Prostate gland (tissue), 2 donors: ENCODE results near the gene PIGU. TPM values are rescaled to one million over a fixed set of nuclear protein-coding genes. Genes with fewer than 3 reads are reported as not detected.

Experiments
- DNase-seq: peaks from one replicate; pipeline ENCODE4 v3.0.0-alpha.2; 2019; ENCODE audit warnings: low spot score
- H3K27ac ChIP-seq, 2 donors: fragments of 200-600 bp; sonication (generic); 2 replicates each; pipeline ENCODE4 v1.5.1; 2017 to 2019
- H3K27me3 ChIP-seq: fragments of 200-600 bp; sonication (generic); replicated peaks from 2 replicates; pipeline ENCODE4 v1.5.1; 2019; ENCODE audit not compliant: insufficient read depth
- H3K36me3 ChIP-seq, 2 donors: fragments of 200-600 bp; sonication (generic); 1 replicate in 1 of 2; 2 replicates in 1 of 2; pipeline versions ENCODE4 v1.5.1 to v1.8.1; 2017 to 2019
- H3K4me1 ChIP-seq: fragments of 200-600 bp; sonication (generic); replicated peaks from 2 replicates; pipeline ENCODE4 v1.5.1; 2019
- H3K4me3 ChIP-seq, 2 donors: fragments of 200-600 bp; sonication (generic); 2 replicates each; pipeline ENCODE4 v1.5.1; 2017 to 2019
- H3K9me3 ChIP-seq: fragments of 200-600 bp; sonication (generic); 2 replicates; pipeline ENCODE4 v1.5.1; 2017
- CTCF ChIP-seq, 4 experiments: fragments of 200-600 bp in 2 of 4; fragments of 450-650 bp in 2 of 4; sonication (generic) in 2 of 4; IDR thresholded peaks; 1 replicate in 3 of 4; 2 replicates in 1 of 4; pipeline ENCODE4 v1.5.1; 2016 to 2019; ENCODE audit warnings: antibody characterized with exemption in 4 of 4, mild to moderate bottlenecking in 2 of 4, moderate library complexity in 2 of 4
- POLR2A ChIP-seq: fragments of 450-650 bp; IDR thresholded peaks from one replicate; pipeline ENCODE4 v1.6.1; 2016; ENCODE audit warnings: antibody characterized with exemption, mild to moderate bottlenecking
- POLR2AphosphoS5 ChIP-seq: sonication (generic); formaldehyde crosslinking; IDR thresholded peaks from one replicate; pipeline ENCODE4 v1.6.1; 2017; ENCODE audit warnings: antibody characterized with exemption
- WGBS: methylation state at CpG from one replicate; pipeline ENCODE4 v1.1.5; 2018; 5-methylcytosine and 5-hydroxymethylcytosine counted together
- intact Hi-C: fragments of 100-400 bp; cut with DNase I; formaldehyde crosslinking; loops from one replicate; pipeline ENCODE4 v1.14.2; 2022
- total RNA-seq, 2 donors: library from RNA; depleted of rRNA; stranded (reverse); fragments of >200 nt; gene quantifications; one replicate each; pipeline ENCODE4 v1.1.0, GENCODE V29; 2016

Gene PIGU
- total RNA-seq, 2 donors from 2014 or later, result 18.2 to 26.4 TPM

- Histone ChIP-seq H3K36me3 (no peaks in the 10 kb centered on the region), H3K4me3 (no peak overlapping the region), H3K27ac (peak overlapping the region; percentile 97 to 100), H3K27me3 (no peaks in the 10 kb centered on the region), H3K9me3 (no peaks in the 10 kb centered on the region), H3K4me1 (peaks cover 5% of the 10 kb centered on the region)
- 91% methylated on average over 1 of the region's 1 CpG for WGBS
- intact Hi-C loops, result loop anchor here (5.0 to 10.0 kb wide), 2 partner anchors 251 to 402 kb away; partner anchors contain the start of genes AHCY, GSS and MYH7B
- DNase-seq, result no peak
- TF ChIP-seq CTCF (IDR thresholded peaks at IDR 0.05), result no peak
- TF ChIP-seq POLR2A, result no peak
- no peak for TF ChIP-seq POLR2AphosphoS5
Observed at GRCh38 chr20:34706302-34706875, 29.5 kb upstream of the PIGU start.

GRCh38 chr20:34705397-34706301, 28.8 kb upstream of the PIGU start:
- no peaks in the 10 kb centered on the region for H3K27me3 ChIP-seq
- no peaks in the 10 kb centered on the region for H3K9me3 ChIP-seq
- 36% methylated on average over 6 of the region's 6 CpGs for WGBS
- TF ChIP-seq POLR2A (no peak), CTCF (IDR thresholded peaks at IDR 0.05) (peak in 1 of 4 experiments; percentile 6), POLR2AphosphoS5 (no peak)
- intact Hi-C loops, result loop anchor here (5.0 to 10.0 kb wide), 2 partner anchors 252 to 401 kb away; partner anchors contain the start of genes AHCY, GSS and MYH7B
- DNase-seq, result peak; percentile 32
- peak overlapping the region in 1 of 2 donors; percentile 100 for H3K4me3 ChIP-seq
- H3K27ac ChIP-seq, result peak overlapping the region; percentile 97 to 100
- H3K4me1 ChIP-seq, result peaks cover 5% of the 10 kb centered on the region
- no peaks in the 10 kb centered on the region for H3K36me3 ChIP-seq

GRCh38 chr20:34705008-34705396, 28.1 kb upstream of the PIGU start:
- Histone ChIP-seq H3K36me3 (no peaks in the 10 kb centered on the region), H3K4me3 (peak overlapping the region; percentile 92 to 100), H3K27me3 (no peaks in the 10 kb centered on the region), H3K27ac (peak overlapping the region; percentile 97 to 100), H3K9me3 (no peaks in the 10 kb centered on the region), H3K4me1 (no peaks in the 10 kb centered on the region)
- no peak for DNase-seq
- WGBS, result 29% methylated on average over 5 of the region's 5 CpGs
- intact Hi-C loops, result loop anchor here (5.0 to 10.0 kb wide), 2 partner anchors 252 to 400 kb away; partner anchors contain the start of genes AHCY, GSS and MYH7B
- TF ChIP-seq POLR2AphosphoS5 (no peak), CTCF (IDR thresholded peaks at IDR 0.05) (no peak), POLR2A (no peak)

GRCh38 chr20:34704177-34705007, 27.5 kb upstream of the PIGU start, which contains the start of gene TP53INP2:
Gene TP53INP2, plus strand, starts transcription at chr20:34704344. Its CDS starts 4,396 bp downstream, at chr20:34708740.
- Histone ChIP-seq H3K4me1 (no peaks in the 10 kb centered on the region), H3K4me3 (peak within 1 kb of the TSS; percentile 92 to 100), H3K27ac (peak within 1 kb of the TSS; percentile 97 to 100), H3K27me3 (no peaks in the 10 kb centered on the region), H3K36me3 (no peaks in the 10 kb centered on the region), H3K9me3 (no peaks in the 10 kb centered on the region)
- WGBS, result under 1% methylated on average over 78 of the region's 82 CpGs
- TF ChIP-seq POLR2AphosphoS5 (peak; percentile 54), POLR2A (peak; percentile 87), CTCF (IDR thresholded peaks at IDR 0.05) (peak in 1 of 4 experiments; percentile 9)
- peak; percentile 92 for DNase-seq
- intact Hi-C loops, result loop anchor here (5.0 to 10.0 kb wide), 3 partner anchors 63 to 400 kb away; partner anchors contain the start of genes AHCY, GSS and MYH7B
